Measurements from ENCODE around the gene FATE1. TPM values are rescaled to one million over a fixed set of nuclear protein-coding genes. Genes with fewer than 3 reads are reported as not detected.

FATE1 gene
- total and polyA plus RNA-seq, 2 of the 13 experiments (the other 11 are each of a cell fraction or from before 2014, with no cell fraction given), result not detected

DNA sequence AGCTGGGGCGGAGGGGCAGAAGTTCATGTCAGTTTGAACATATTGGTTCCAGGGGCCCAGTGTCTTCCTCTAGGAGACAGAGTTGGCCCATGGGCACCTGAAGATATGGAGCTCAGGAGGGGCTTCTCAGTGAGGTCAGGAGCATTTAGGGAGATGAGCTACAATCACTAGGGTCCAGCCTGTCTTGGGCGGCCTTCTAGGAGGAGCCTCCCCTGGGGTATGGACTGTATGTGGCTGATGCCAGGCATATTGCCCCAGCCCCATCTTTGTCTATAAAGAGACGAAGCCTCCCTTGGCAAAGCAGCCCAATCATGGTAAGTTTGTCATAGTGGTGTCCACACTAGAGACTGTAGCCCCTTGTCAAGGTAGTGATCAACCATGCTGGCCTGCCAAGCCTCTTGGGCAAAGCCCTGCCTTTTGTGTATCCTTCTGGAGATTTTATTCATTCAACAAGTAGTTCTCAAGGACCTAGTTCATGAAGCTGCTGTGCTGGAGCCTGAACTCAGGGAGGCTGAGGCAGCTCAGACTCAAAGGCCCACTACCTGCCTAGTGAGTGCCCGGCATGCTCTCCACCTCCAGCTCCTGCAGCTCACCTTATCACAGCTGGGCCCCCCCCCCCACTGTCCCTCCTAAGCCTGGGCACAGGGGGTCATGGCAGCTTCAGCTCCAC, 13.4 kb downstream of the FATE1 start:
- Histone ChIP-seq H3K9ac (ENCODE audit: insufficient read depth, low read depth, low read length) (no peak overlapping the region), H2AFZ (ENCODE audit: low read length) (no peak overlapping the region), H3K4me1 (ENCODE audit: insufficient read depth, low read length) (no peaks in the 10 kb centered on the region), H3K4me3 (replicated peaks in 1 of 3; ENCODE audit: insufficient read depth in 1 of 3, low read depth in 2 of 3, low read length in 3 of 3) (no peak overlapping the region), H3K79me2 (ENCODE audit: insufficient read depth, low read length) (no peaks in the 10 kb centered on the region), H3K36me3 (replicated peaks in 1 of 2; ENCODE audit: control insufficient read depth in 1 of 2, insufficient read depth in 2 of 2, low read length in 2 of 2) (no peaks in the 10 kb centered on the region), H4K20me1 (ENCODE audit: insufficient read depth, low read length) (no peaks in the 10 kb centered on the region), H3K27ac (ENCODE audit: extremely low read length, insufficient read depth, low read length) (no peak overlapping the region), H3K4me2 (ENCODE audit: low read depth, low read length) (no peak overlapping the region), H3K27me3 (ENCODE audit: control insufficient read depth in 1 of 2, insufficient read depth in 2 of 2, low read length in 2 of 2) (no peaks in the 10 kb centered on the region), H3K9me3 (ENCODE audit: low read length) (no peaks in the 10 kb centered on the region)
- intact Hi-C loops (cut with micrococcal nuclease; ENCODE audit: unreplicated experiment), result no loop called here
- in situ Hi-C loops (cut with HindIII; ENCODE audit: extremely low pct_ligation_motif_present, low pct_unique_long_range_greater_than_20kb), result loop anchor here (25.0 kb wide), 1 partner anchor 1083 kb away; no protein-coding TSS in a partner anchor
- BruUV-seq (replicated peaks), result no TSS peak
- FAIRE-seq (no peak), ATAC-seq (no peak), DNase-seq (ENCODE audit: low spot score) (no peak)
- WGBS (ENCODE audit: low lambda C conversion rate), result 83% methylated on average over 1 of the region's 4 CpGs
- CTCF ChIA-PET (ENCODE audit: low intra/inter-chr PET ratio, low total read pairs), result no interaction called here
- POLR2A ChIA-PET, result no interaction called here
- TF ChIP-seq, protein P1, sequence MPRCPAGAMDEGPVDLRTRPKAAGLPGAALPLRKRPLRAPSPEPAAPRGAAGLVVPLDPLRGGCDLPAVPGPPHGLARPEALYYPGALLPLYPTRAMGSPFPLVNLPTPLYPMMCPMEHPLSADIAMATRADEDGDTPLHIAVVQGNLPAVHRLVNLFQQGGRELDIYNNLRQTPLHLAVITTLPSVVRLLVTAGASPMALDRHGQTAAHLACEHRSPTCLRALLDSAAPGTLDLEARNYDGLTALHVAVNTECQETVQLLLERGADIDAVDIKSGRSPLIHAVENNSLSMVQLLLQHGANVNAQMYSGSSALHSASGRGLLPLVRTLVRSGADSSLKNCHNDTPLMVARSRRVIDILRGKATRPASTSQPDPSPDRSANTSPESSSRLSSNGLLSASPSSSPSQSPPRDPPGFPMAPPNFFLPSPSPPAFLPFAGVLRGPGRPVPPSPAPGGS (CRISPR knock-in tag; IDR thresholded peaks at IDR 0.05), result no peak
- TF ChIP-seq, protein P2, sequence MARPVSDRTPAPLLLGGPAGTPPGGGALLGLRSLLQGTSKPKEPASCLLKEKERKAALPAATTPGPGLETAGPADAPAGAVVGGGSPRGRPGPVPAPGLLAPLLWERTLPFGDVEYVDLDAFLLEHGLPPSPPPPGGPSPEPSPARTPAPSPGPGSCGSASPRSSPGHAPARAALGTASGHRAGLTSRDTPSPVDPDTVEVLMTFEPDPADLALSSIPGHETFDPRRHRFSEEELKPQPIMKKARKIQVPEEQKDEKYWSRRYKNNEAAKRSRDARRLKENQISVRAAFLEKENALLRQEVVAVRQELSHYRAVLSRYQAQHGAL (CRISPR knock-in tag; IDR thresholded peaks at IDR 0.05; ENCODE audit: not compliant biosample characterization), result no peak
- TF ChIP-seq, protein P3, sequence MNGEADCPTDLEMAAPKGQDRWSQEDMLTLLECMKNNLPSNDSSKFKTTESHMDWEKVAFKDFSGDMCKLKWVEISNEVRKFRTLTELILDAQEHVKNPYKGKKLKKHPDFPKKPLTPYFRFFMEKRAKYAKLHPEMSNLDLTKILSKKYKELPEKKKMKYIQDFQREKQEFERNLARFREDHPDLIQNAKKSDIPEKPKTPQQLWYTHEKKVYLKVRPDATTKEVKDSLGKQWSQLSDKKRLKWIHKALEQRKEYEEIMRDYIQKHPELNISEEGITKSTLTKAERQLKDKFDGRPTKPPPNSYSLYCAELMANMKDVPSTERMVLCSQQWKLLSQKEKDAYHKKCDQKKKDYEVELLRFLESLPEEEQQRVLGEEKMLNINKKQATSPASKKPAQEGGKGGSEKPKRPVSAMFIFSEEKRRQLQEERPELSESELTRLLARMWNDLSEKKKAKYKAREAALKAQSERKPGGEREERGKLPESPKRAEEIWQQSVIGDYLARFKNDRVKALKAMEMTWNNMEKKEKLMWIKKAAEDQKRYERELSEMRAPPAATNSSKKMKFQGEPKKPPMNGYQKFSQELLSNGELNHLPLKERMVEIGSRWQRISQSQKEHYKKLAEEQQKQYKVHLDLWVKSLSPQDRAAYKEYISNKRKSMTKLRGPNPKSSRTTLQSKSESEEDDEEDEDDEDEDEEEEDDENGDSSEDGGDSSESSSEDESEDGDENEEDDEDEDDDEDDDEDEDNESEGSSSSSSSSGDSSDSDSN (CRISPR knock-in tag; IDR thresholded peaks at IDR 0.05), result no peak
- TF ChIP-seq ZNF44 (CRISPR knock-in tag; IDR thresholded peaks at IDR 0.05) (no peak), MXI1 (IDR thresholded peaks at IDR 0.05; ENCODE audit: borderline replicate concordance, low read depth, low read length) (no peak), SKI (IDR thresholded peaks at IDR 0.05; ENCODE audit: partially characterized antibody) (no peak), ZNF883 (CRISPR knock-in tag; IDR thresholded peaks at IDR 0.05; ENCODE audit: not compliant biosample characterization) (no peak), SAP130 (CRISPR knock-in tag; IDR thresholded peaks at IDR 0.05; ENCODE audit: low read depth) (no peak), NCOA1 (CRISPR knock-in tag; IDR thresholded peaks at IDR 0.05) (no peak)
- TF ChIP-seq, protein P4, sequence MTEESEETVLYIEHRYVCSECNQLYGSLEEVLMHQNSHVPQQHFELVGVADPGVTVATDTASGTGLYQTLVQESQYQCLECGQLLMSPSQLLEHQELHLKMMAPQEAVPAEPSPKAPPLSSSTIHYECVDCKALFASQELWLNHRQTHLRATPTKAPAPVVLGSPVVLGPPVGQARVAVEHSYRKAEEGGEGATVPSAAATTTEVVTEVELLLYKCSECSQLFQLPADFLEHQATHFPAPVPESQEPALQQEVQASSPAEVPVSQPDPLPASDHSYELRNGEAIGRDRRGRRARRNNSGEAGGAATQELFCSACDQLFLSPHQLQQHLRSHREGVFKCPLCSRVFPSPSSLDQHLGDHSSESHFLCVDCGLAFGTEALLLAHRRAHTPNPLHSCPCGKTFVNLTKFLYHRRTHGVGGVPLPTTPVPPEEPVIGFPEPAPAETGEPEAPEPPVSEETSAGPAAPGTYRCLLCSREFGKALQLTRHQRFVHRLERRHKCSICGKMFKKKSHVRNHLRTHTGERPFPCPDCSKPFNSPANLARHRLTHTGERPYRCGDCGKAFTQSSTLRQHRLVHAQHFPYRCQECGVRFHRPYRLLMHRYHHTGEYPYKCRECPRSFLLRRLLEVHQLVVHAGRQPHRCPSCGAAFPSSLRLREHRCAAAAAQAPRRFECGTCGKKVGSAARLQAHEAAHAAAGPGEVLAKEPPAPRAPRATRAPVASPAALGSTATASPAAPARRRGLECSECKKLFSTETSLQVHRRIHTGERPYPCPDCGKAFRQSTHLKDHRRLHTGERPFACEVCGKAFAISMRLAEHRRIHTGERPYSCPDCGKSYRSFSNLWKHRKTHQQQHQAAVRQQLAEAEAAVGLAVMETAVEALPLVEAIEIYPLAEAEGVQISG (CRISPR knock-in tag; IDR thresholded peaks at IDR 0.05), result no peak
- TF ChIP-seq, protein P5, sequence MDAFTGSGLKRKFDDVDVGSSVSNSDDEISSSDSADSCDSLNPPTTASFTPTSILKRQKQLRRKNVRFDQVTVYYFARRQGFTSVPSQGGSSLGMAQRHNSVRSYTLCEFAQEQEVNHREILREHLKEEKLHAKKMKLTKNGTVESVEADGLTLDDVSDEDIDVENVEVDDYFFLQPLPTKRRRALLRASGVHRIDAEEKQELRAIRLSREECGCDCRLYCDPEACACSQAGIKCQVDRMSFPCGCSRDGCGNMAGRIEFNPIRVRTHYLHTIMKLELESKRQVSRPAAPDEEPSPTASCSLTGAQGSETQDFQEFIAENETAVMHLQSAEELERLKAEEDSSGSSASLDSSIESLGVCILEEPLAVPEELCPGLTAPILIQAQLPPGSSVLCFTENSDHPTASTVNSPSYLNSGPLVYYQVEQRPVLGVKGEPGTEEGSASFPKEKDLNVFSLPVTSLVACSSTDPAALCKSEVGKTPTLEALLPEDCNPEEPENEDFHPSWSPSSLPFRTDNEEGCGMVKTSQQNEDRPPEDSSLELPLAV (CRISPR knock-in tag; conservative IDR thresholded peaks at IDR 0.05; ENCODE audit: low read depth), result no peak
- TF ChIP-seq, protein P6, sequence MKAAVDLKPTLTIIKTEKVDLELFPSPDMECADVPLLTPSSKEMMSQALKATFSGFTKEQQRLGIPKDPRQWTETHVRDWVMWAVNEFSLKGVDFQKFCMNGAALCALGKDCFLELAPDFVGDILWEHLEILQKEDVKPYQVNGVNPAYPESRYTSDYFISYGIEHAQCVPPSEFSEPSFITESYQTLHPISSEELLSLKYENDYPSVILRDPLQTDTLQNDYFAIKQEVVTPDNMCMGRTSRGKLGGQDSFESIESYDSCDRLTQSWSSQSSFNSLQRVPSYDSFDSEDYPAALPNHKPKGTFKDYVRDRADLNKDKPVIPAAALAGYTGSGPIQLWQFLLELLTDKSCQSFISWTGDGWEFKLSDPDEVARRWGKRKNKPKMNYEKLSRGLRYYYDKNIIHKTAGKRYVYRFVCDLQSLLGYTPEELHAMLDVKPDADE (CRISPR knock-in tag; IDR thresholded peaks at IDR 0.05), result no peak
- TF ChIP-seq, protein P7, sequence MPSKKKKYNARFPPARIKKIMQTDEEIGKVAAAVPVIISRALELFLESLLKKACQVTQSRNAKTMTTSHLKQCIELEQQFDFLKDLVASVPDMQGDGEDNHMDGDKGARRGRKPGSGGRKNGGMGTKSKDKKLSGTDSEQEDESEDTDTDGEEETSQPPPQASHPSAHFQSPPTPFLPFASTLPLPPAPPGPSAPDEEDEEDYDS (CRISPR knock-in tag; IDR thresholded peaks at IDR 0.05), result no peak
